ENCODE data around the gene NEUROD4. TPM values are rescaled to one million over a fixed set of nuclear protein-coding genes. Genes with fewer than 3 reads are reported as not detected.

NEUROD4 gene
- polyA plus RNA-seq, 1 donor (not counting 4 experiments of a cell fraction or from before 2014, with no cell fraction given), result not detected

DNA sequence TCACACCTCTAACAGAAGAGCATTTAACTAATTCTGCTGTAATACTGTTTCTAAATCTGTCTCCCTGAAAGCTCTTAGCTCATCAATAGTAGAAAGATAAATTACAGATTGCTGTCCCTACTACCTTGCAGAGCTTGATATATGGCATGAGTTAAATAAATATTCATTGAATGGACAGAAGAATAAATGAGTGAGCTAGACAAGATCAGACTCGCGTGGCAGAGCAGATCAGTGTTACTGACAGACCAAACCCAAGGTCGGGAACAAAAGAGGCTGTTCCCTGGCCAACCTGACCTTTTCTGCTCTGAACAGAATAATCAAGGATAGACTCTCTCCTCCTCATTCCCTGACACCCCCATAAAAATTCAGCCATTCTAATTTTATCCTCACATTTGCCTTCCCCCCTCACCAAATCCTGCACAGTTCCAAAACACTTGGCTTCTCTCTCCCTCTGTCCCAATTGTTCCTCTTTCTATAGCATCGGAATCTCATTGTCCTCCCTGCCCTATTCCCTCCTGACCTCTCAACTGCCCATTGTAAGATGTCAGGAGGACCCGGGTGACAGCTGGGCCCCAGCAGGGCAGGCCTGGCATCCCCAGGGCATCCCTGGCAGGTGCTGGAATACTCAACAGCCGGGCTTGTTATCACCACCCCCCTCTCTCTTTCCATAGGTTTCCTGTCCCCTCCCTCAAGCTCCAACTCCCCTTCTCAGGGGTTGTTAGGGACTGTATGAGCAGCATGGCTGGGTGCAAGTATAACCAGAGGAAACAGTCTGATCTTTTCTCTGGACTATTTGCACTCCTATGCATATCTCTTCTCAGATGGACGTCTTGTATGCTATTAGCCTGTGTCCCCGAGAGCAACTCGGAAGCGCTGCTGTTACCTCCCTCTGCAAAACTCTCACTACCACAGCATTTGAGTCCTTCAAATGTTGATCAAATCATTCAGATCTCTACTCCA is 19.9 kb downstream of the NEUROD4 start:
- no peak for DNase-seq (ENCODE audit: low read depth, low spot score)
- no peak overlapping the region for H3K27ac ChIP-seq (ENCODE audit: control insufficient read depth, insufficient read depth, low read length)
- peaks cover 7% of the 10 kb centered on the region for H3K27me3 ChIP-seq (ENCODE audit: control insufficient read depth, extremely low read depth, insufficient read depth, low read length)
- H3K4me2 ChIP-seq (ENCODE audit: control insufficient read depth, extremely low read depth, insufficient read depth, low read depth, low read length), result no peak overlapping the region
- H3K4me1 ChIP-seq (ENCODE audit: control insufficient read depth, extremely low read depth, insufficient read depth, low read length), result no peaks in the 10 kb centered on the region
- H2AFZ ChIP-seq (ENCODE audit: control insufficient read depth, low read length), result no peak overlapping the region
- no peak overlapping the region for H3K4me3 ChIP-seq (ENCODE audit: control insufficient read depth in 2 of 3, extremely low read depth in 1 of 3, insufficient read depth in 2 of 3, low read depth in 1 of 3, low read length in 3 of 3)
- H3K9me3 ChIP-seq (ENCODE audit: control insufficient read depth, low read depth, low read length), result no peaks in the 10 kb centered on the region
- dilution Hi-C loops (cut with MboI; ENCODE audit: extremely low pct_ligation_motif_present, low sequenced_read_pairs), result no loop called here
- no peaks in the 10 kb centered on the region for H4K20me1 ChIP-seq (ENCODE audit: control insufficient read depth, extremely low read depth, insufficient read depth, low read length)
- no peak overlapping the region for H3K9ac ChIP-seq (ENCODE audit: control insufficient read depth, extremely low read depth, insufficient read depth, low read length)
- TF ChIP-seq CTCF (optimal IDR thresholded peaks at IDR 0.05 in 1 of 3, IDR thresholded peaks at IDR 0.05 in 1 of 3, conservative IDR thresholded peaks at IDR 0.05 in 1 of 3; ENCODE audit: extremely low read depth in 1 of 3, insufficient read depth in 2 of 3, low read length in 3 of 3), result no peak
- no peaks in the 10 kb centered on the region for H3K9me1 ChIP-seq (ENCODE audit: control insufficient read depth, extremely low read depth, insufficient read depth, low read length)
- no peaks in the 10 kb centered on the region for H3K36me3 ChIP-seq (ENCODE audit: control insufficient read depth in 2 of 2, extremely low read depth in 1 of 2, insufficient read depth in 2 of 2, low read length in 2 of 2)
- H3K79me2 ChIP-seq (ENCODE audit: control insufficient read depth, insufficient read depth, low read length), result no peaks in the 10 kb centered on the region
- FAIRE-seq, result no peak

DNA sequence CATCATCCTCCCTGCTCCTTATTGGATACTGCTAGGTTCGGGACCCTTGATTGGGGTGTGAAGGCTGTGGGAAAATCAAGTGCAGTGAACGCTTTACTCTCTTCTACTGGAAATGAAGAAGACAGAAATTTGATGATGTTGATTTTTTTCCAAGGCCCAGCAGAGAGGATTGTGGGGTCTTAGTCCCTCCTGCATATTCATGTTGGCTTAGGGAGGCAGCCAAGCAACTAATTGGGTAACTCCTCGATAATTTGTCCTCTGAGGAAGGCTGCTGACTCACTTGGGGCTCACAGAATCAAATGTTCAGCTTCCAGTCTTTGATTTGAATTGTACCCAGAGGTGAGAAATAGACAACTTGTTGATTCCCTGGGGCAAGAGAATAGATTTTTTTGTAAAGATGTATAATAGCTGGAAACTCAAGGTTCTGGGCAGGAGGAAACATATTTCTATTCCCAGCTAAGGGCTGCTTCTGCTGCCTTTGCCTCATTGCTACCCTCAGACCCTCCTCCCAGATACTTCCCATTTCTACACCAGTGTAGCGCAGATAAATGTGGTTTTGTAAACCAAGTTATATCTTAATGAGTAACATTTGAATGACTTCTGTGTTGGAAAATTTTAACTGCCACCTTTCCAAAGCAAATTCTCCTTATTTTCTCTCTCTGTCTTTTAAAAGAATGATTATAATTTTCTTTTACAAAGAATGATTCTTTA is 21.7 kb downstream of the NEUROD4 start:
- no peaks in the 10 kb centered on the region for H3K36me3 ChIP-seq (ENCODE audit: control insufficient read depth in 2 of 2, extremely low read depth in 1 of 2, insufficient read depth in 2 of 2, low read length in 2 of 2)
- no peaks in the 10 kb centered on the region for H3K9me1 ChIP-seq (ENCODE audit: control insufficient read depth, extremely low read depth, insufficient read depth, low read length)
- H3K4me1 ChIP-seq (ENCODE audit: control insufficient read depth, extremely low read depth, insufficient read depth, low read length), result no peaks in the 10 kb centered on the region
- no peaks in the 10 kb centered on the region for H3K9me3 ChIP-seq (ENCODE audit: control insufficient read depth, low read depth, low read length)
- no peak overlapping the region for H3K27ac ChIP-seq (ENCODE audit: control insufficient read depth, insufficient read depth, low read length)
- H3K79me2 ChIP-seq (ENCODE audit: control insufficient read depth, insufficient read depth, low read length), result no peaks in the 10 kb centered on the region
- DNase-seq (ENCODE audit: low read depth, low spot score) (no peak), FAIRE-seq (no peak)
- peaks cover 7% of the 10 kb centered on the region for H3K27me3 ChIP-seq (ENCODE audit: control insufficient read depth, extremely low read depth, insufficient read depth, low read length)
- dilution Hi-C loops (cut with MboI; ENCODE audit: extremely low pct_ligation_motif_present, low sequenced_read_pairs), result no loop called here
- no peak overlapping the region for H3K4me2 ChIP-seq (ENCODE audit: control insufficient read depth, extremely low read depth, insufficient read depth, low read depth, low read length)
- no peaks in the 10 kb centered on the region for H4K20me1 ChIP-seq (ENCODE audit: control insufficient read depth, extremely low read depth, insufficient read depth, low read length)
- TF ChIP-seq CTCF (optimal IDR thresholded peaks at IDR 0.05 in 1 of 3, IDR thresholded peaks at IDR 0.05 in 1 of 3, conservative IDR thresholded peaks at IDR 0.05 in 1 of 3; ENCODE audit: extremely low read depth in 1 of 3, insufficient read depth in 2 of 3, low read length in 3 of 3) (no peak), EZH2 (IDR thresholded peaks at IDR 0.05; ENCODE audit: low read length) (no peak)
- H3K9ac ChIP-seq (ENCODE audit: control insufficient read depth, extremely low read depth, insufficient read depth, low read length), result no peak overlapping the region
- H2AFZ ChIP-seq (ENCODE audit: control insufficient read depth, low read length), result no peak overlapping the region
- H3K4me3 ChIP-seq (ENCODE audit: control insufficient read depth in 2 of 3, extremely low read depth in 1 of 3, insufficient read depth in 2 of 3, low read depth in 1 of 3, low read length in 3 of 3), result no peak overlapping the region
